Activated CD4-positive, CD25-positive, alpha-beta regulatory T cell treated with anti-CD3 and anti-CD28 coated beads, Interleukin-2, amount 50 U/mL, for 24 hours (primary cell): Measurements from ENCODE around the gene IFNGR2.
"Not testable (repeated sequence)": the region's sequence is repeated elsewhere in the genome, so short reads cannot be mapped to it uniquely, and the experiment has no call there.

Experiments
- ATAC-seq, 2 donors: fragments of 150-1000 bp; cut with Tn5 transposase; one replicate each; pipeline ENCODE4 v1.10.0; 2021; ENCODE audit warnings: mild to moderate bottlenecking in 1 of 2, moderate library complexity in 1 of 2

IFNGR2 gene

DNA sequence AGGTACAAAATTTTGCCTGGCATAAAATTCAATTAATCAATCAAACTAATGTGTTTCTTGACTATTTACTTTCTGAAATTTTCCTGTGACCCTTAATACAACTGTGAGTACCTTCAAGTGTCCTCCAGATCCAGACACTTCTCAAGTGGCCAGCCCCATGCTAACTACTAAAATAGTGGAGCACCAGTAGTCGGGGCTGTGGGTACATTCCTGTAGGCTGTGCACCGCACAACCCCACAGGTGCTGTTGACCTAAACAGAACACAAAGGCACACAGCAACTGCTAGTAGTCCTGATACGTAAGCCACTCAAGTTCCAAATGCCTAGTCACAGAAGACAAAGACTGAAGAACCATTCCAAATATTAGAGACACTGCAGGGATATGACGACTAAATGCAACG is 40.0 kb downstream of the IFNGR2 start:
- no peak for ATAC-seq

DNA sequence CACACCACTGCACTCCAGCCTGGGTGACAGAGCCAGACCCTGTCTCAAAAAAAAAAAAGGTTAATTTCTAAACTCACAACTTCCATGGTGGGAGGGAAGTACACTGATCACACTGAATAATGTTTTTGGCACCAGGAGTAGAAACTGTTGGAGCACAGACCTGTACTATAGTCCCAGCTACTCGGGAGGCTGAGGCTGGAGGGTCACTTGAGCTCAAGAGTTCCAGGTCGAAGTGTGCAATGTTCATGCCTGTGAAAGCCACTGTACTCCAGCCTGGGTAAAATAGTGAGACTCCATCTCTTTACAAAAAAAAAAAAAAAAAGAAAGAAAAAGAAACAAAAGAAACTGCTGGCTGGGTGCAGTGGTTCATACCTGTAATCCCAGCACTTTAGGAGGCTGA is 41.3 kb downstream of the IFNGR2 start:
- ATAC-seq, result no peak

DNA sequence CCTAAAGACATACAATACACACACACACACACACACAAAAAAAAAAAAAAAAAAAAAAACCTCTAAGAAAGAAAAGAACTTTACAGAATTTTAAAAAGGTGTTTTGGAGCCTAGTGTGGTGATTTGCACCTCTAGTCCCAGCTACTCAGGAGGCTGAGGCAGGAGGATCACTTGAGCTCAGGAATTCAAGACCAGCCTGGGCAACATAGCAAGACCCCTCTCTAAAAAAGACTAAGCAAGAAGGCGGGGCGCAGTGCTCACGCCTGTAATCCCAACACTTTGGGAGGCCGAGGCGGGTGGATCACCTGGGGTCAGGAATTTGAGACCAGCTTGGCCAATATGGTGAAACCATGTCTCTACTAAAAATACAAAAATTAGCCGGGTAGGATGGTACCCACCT is 43.4 kb downstream of the IFNGR2 start:
- ATAC-seq, result not testable (repeated sequence)

DNA sequence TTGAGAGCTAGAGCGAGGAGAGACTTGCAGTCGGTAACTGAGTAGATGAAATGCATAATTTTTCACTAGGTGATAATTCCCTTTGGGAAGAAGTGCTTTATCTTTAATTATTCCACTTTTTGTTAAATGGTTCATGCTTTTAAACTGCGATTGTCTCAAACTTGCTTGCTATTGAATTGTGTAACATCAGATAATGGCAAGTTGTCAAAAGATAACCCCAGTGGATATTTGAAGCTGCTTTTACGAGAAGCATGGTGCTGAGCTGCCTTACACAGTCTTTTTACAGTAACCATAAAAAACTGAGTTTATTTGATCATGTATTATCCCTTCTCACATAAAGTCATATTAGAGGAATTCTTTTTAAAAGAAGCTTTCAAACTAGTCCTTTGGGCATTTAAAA is 46.4 kb downstream of the IFNGR2 start:
- no peak for ATAC-seq

DNA sequence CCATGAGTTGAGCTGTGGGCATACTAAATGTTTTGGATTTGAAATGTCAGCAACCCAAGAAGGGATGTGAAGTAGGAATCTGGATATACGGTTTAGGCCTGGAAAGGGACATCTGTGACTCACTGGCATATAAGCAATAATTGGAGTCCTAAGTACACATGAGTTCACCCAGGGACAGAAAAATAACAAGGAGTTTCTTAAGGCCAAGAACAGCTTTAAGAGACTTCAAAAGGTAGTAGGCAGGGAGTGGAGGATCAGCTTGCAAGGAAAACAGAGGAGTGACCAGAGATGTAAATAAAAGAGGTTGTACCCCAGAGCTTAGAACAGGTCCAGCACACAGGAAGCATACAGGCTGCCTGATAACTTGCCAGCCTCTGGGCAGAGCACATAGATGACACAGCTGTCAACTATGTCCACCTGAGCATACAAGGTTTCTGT is 48.4 kb downstream of the IFNGR2 start:
- no peak for ATAC-seq

DNA sequence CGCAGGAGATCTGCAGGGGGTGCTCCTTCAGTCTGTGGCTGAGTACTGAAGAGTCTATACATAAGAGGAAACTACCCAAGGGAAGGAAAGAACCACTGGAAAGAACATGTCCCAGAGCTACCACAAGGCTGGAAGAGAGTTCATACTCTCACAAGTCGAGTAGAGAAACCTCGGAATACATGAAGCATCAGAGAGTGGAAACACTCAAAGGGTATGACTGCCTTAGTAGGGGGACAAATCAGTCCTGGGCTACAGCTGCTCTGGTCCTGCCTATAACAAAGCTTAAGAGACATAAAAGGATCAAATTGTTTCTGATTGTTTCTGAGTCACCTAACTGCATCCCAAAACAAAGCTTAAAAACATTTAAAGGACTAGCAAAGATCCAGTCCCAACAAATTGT is 49.1 kb downstream of the IFNGR2 start:
- ATAC-seq, result no peak

DNA sequence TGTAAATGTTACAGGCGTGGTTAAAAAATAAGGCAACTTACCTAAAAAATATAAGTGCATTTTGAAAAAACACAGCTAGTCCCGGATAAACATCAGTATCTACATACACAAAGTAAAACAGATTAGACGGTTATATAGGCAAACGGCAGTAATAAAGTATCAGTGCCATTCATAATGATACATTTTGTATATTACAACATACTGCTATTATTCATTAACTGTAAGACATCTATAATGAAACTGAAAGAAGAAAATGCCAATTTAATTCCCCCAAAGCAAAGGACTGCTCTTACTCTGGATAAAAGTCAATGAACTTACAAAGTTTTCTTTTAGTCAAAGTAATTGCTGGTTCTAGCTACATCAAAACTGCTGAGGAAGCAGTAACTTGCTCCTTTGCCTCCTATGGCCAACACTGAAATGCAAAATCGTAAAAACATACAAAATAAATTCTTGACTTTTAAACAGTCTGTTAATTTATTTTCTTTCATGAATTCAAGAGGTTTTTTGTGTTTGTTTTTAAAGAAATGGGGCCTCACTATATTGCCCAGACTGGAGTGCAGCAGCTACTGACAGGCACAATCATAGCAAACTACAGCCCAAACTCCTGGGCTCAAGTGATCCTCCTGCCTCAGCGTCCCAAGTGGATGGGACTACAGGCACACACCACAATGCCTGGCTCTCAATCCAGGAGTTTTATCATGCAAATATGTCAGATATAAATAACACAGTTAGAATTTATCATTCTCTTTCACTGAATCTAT is 52.7 kb downstream of the IFNGR2 start:
- ATAC-seq, result peak; percentile 48 to 49

DNA sequence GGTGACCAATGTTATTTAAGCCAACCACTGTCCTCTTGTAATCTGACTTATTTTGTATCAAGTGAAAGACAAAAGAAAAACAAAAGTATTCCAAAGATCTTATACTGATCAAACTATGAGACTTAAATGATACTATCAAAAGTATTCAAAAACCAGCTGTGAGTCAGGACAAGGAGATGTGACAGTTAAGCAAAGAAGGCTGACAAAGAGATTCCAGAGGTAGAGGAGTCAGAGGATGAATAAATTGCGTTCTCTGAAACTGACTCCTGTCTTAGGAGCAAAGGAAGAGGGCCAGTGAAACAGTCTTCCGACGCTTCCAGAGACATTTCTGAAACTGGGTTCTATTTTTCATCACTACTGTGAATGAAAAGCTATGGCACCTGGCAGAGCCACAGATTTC is 55.6 kb downstream of the IFNGR2 start:
- ATAC-seq, result no peak

DNA sequence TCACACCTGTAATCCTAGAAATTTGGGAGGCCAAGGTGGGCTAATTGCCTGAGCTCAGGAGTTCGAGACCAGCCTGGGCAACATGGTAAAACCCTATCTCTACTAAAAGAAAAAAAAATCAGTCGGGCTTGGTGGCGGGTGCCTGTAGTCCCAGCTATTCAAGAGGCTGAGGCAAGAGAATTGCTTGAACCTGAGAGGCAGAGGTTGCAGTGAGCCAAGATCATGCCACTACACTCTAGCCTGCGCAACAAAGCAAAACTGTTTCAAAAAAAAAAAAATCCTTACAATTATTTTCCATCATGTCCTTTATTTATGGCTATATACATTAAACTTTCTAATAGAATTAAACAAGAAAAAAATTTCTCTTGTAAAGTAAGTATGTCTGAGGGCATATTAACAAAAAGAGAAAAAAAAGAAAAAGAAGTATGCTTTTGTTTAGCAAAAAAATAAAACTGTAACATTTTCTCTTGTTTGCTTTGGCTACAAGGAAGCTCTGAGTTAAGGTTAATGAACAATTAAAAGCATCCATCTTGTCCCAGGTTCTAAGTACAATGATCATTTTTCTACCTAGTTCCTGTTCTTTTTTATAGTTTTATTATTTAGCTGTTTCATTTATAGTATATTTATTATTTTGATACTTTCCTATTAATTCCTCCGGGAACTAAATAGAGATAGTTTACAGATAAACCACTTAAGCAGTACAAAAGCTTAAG is 58.5 kb downstream of the IFNGR2 start:
- ATAC-seq, result no peak

DNA sequence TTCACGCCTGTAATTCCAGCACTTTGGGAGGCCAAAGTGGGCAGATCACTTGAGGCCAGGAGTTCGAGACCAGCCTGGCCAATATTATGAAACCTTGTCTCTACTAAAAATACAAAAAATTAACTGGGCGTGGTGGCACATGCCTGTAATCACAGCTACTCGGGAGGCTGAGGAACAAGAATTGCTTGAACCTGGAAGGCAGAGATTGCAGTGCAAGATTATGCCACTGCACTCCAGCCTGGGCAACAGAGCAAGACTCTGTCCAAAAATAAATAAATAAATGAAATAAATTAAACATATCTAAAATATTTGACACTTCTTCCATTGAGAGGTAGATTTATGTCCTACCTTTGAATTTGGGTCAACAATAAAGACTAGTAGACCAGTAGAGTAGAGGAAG is 66.0 kb downstream of the IFNGR2 start:
- ATAC-seq, result not testable (repeated sequence)

DNA sequence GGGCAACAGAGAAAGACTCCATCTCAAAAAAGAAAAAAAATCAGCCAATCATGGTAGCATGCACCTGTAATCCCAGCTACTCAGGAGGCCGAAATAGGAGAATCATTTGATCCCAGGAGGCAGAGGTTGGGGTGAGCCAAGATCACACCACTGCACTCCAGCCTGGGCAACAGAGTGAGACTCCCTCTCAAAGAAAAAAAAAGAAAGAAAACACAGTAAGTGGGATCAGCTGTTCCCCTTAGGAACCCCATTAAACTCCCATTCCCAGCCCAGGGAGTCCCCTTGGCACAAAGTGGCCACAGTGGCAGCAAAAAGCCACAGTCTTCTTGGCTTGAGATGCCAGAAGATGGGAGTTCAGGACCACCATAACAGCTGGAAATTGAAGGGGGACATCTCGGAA is 67.5 kb downstream of the IFNGR2 start:
- ATAC-seq, result no peak

DNA sequence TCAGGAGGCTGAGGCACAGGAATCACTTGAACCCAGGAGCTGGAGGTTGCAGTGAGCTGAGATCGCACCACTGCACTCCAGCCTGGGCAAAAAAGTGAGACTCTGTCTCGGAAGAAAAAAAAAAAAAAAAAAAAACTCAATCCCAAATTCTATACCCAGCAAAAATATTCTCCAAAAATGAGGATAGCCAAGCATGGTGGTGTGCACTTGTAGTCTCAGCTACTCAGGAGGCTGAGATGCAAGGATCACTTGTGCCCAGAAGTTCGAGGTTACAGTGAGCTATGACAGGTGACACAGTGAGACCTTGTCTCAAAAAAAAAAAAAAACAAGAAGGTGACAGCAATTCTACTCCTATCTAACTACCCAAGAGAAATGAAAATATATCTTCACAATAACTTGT is 70.1 kb downstream of the IFNGR2 start:
- ATAC-seq, result no peak

DNA sequence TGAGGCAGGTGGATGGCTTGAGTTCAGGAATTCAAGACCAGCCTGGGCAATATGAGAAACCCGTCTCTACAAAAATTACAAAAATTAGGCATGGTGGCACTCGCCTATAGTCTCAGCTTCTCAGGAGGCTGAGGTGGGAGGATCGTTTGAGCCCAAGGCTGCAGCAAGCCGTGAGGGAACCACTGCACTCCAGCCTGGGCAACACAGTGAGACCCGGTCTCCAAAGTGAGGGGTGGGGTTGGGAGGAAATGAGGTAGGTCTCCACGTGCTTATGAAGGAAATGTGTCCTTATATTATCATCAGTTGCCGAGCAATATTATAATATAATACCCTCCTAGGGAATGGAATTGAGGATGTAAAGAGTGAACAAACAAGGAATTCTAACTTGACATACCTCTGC is 73.9 kb downstream of the IFNGR2 start:
- ATAC-seq, result no peak

DNA sequence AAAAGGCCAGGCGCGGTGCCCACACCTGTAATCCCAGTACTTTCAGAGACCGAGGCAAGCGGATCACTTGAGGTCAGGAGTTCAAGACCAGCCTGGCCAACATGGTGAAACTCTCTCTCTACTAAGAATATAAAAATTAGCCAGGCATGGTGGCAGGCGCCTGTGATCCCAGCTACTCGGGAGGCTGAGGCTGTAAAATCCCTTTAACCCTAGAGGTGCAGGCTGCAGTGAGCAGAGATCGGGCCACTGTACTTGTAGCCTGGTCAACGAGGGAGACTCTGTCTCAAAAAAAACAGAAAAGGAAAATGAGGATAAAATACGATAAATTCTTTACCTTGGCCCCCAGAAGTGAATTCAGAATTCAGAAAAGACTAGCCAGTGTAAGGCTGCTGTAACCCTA is 75.0 kb downstream of the IFNGR2 start:
- no peak for ATAC-seq

DNA sequence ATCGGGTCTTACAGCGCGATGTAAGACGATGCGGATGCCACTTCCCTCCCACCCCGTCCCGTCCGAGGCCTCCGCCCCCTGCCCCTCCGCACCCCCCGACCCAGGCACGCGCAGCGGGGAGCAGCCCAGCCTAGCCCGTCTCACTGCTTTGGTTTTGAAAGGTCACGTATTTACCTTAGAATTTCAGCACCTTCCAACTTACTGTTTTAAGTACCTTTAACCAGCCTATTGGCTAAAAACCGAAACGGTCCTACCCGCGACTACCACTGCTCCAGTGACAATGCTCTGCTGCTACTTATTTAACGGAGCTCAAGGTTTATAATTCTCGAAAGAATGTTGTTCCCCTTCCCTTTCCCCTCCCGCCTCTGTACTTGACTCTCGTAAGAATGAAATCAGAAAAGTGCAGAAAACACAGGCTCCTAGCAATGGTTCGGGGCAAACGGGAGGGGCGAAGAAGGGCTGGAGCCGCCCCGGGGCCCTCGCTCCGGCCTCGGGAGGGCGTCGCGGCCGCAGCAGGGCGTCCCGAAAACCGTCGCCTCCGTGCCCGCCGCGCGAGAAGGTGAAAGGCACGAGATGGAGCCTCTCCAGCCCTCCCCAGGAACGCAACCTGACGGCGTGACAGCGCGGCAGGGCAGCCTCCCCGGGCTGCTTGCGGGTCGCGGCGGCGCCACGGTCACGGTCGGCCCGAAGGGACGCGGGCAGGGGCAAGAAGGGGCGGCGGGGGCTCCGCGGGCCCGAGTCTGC is 75.9 kb downstream of the IFNGR2 start:
- ATAC-seq, result peak; percentile 5 to 6

DNA sequence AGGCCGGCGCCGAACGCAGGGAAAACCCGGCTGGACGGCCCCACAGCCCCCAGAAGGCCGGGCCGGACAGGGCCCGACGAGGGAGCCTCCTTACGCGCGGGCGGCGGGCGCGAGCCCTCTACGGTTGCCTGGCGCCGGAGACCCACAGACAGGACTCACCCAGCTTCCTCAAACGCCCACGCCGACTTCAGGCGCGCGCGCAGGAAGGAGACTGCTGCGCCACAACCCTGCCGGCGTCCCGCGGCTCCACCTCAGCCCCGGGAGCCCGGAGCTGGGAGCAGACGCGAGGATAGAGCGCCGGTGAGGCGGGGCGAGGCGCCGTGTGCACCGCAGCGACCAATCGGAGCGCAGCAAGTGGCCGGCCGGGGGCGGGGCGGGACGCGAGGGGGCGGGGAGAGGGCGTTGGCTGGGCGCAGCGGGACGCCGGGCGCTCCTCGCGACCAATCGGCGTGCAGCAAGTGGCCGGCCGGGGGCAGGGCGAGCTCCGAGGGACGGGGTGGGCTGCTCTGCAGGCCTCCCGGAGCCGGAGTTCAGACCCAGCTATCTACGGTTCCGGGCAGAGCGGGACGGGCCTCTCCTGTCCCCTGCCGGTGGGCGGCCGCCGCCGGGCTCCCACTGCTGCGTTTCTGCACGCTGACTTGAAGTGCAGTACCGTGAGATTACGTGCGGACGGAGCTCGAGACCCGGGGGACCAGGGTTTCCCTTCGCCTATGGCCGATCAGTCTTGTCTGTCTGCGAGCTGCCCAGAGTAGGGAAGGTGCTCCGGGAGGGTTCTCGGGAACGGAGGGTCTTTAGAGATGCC is 76.7 kb downstream of the IFNGR2 start, which contains the start of gene TMEM50B:
TMEM50B (minus strand) TSS at position 296 of the 802 bp plus-strand sequence. CDS start 11,089 bp downstream, outside the sequence.
- ATAC-seq, result peak; percentile 95 to 98

DNA sequence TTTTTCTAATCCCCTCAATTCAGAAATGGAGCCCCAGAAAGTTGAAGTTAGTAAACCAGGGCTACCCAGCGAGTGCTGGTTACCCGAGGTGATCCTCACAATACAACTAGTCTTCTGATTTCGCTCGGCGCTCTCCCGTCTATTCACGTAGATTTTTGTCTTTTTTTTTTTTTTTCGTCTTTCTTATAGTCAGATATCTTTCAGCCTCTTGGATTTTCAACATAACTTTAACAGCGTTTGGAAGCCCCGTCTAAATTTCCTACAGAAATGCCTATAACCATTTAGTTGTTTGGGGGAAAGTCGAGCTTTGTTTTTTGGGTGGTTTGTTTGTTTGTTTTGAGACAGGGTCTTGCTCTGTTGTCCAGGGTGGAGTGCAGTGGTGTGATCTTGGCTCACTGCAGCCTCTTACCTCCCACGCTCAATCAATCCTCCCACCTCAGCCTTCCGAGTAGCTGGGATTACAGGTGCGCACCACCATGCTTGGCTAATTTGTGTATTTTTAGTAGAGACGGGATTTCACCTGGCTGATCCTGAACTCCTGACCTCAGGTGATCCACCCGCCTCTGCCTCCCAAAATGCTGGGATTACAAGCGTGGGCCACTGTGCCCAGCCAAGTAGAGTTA is 77.4 kb downstream of the IFNGR2 start:
- ATAC-seq, result no peak

DNA sequence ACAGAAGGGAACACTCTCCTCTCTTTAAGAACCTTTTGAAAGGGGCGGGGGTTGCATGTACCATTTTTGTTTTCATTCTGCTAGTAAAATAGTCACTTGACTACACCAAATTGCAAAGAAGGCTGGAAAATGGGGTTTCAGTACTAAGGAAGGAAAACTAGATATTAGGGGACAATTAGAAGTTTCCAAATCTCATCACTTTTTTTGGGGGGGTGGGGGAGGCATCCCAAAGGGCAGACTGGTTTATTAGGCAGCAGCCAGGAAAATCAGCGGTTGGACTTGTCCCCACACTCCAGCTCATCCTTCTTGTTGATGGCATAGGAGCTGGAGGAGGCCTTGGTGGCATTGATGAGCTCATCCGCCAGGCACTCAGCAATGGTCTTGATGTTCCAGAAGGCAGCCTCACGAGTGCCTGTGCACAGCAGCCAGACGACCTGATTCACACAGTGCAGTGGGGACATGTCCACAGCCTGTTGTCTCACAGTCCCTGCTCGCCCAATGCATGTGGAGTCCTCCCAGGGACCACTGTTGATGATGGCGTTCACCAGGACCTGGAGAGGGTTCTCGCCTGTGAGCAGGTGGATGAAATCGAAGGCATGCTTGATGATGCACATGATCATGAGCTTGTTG is 78.2 kb downstream of the IFNGR2 start:
- ATAC-seq, result no peak
